Karpas-422 (cell line): ENCODE data around the gene GALNS. TPM values are rescaled to one million over a fixed set of nuclear protein-coding genes. Genes with fewer than 3 reads are reported as not detected.
"Not testable (repeated sequence)": the region's sequence is repeated elsewhere in the genome, so short reads cannot be mapped to it uniquely, and the experiment has no call there.

Experiments used
- DNase-seq: peaks from one replicate; pipeline ENCODE4 v3.0.0-alpha.2; 2015
- H2AFZ ChIP-seq: fragments of 200-600 bp; sonication (generic); 2 replicates; pipeline ENCODE4 v1.6.1; 2014; ENCODE audit warnings: antibody characterized with exemption, low read length, mixed read lengths
- H3K27ac ChIP-seq: fragments of 200-600 bp; sonication (generic); 2 replicates; pipeline ENCODE4 v1.5.1; 2014; ENCODE audit warnings: mild to moderate bottlenecking, low read length, moderate library complexity
- H3K27me3 ChIP-seq: fragments of 200-600 bp; sonication (generic); 2 replicates; pipeline ENCODE4 v1.6.1; 2014; ENCODE audit warnings: low read length, mixed read lengths
- H3K36me3 ChIP-seq: fragments of 200-600 bp; sonication (generic); 2 replicates; pipeline ENCODE4 v1.6.1; 2014; ENCODE audit warnings: low read length, mixed read lengths; ENCODE audit not compliant: insufficient read depth
- H3K4me1 ChIP-seq: fragments of 200-600 bp; sonication (generic); 2 replicates; pipeline ENCODE4 v1.6.1; 2014; ENCODE audit warnings: mild to moderate bottlenecking, low read length, mixed read lengths
- H3K4me2 ChIP-seq: fragments of 200-600 bp; sonication (generic); 2 replicates; pipeline ENCODE4 v1.6.1; 2014; ENCODE audit warnings: low read length, low read depth, mild to moderate bottlenecking; ENCODE audit not compliant: poor library complexity, severe bottlenecking
- H3K4me3 ChIP-seq: fragments of 200-600 bp; sonication (generic); 2 replicates; pipeline ENCODE4 v1.5.1; 2014; ENCODE audit warnings: mild to moderate bottlenecking, antibody characterized with exemption, low read length, mixed read lengths
- H3K79me2 ChIP-seq: fragments of 200-600 bp; sonication (generic); 2 replicates; pipeline ENCODE4 v1.6.1; 2014; ENCODE audit warnings: mild to moderate bottlenecking, low read length, mixed read lengths
- H3K9ac ChIP-seq: fragments of 200-600 bp; sonication (generic); 2 replicates; pipeline ENCODE4 v1.6.0; 2014; ENCODE audit warnings: low read length
- H3K9me2 ChIP-seq: fragments of 200-600 bp; sonication (generic), shearing (Covaris generic); replicated peaks from 2 replicates; pipeline ENCODE4 v1.6.0; 2014; ENCODE audit warnings: mild to moderate bottlenecking, low read length, moderate library complexity; ENCODE audit not compliant: insufficient read depth
- H3K9me3 ChIP-seq: fragments of 300-700, 200-600 bp; sonication (generic); 2 replicates; pipeline ENCODE4 v1.6.1; 2014; ENCODE audit warnings: low read length, mixed read lengths
- H4K20me1 ChIP-seq: fragments of 200-600 bp; sonication (generic); 2 replicates; pipeline ENCODE4 v1.6.1; 2014; ENCODE audit warnings: mild to moderate bottlenecking, antibody characterized with exemption, low read length, low read depth; ENCODE audit not compliant: insufficient read depth
- total RNA-seq: library from RNA; depleted of rRNA; stranded (reverse); fragments of >200 nt; shearing (Covaris generic); gene quantifications from 2 replicates; pipeline ENCODE4 v1.2.3, GENCODE V29; 2014; ENCODE audit warnings: low replicate concordance

GALNS gene
- total RNA-seq, 1 experiment from 2014 or later = 26.8 TPM

DNA sequence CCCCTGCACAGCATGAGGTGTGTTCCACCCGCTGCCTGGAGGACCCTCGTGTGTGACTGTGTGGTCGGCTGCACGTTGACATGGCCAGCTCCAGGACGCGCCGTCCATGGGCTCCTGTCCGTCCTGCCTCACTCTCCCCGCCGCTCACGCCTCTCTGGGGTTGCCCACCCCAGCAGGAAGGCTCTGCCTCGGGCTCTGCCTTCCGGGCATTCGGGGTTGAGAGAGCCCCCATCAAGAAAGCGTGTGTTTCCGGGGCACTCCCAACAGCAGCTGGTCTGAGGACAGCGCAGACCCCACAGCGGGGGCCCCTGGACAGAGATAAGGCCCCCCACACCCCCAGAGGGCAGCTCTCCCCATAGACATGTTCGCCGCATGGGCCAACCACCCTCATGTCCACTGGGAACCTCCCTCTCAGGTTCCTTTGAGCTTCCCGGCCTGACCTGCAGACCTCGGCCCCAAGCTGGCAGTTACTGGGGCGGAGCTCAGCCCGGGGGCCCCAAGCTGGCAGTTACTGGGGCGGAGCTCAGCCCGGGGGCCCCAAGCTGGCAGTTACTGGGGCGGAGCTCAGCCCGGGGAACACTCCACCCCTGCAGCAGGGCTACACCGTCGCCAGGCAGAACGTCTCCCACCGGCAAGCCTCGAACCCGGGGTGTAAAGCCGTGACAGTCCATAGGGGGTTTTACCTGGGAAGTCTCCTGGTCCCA is 63.3 kb downstream of the GALNS start:
- Histone ChIP-seq H3K27me3 (no peaks in the 10 kb centered on the region), H2AFZ (no peak overlapping the region), H3K36me3 (no peaks in the 10 kb centered on the region), H3K9me2 (no peaks in the 10 kb centered on the region), H4K20me1 (no peaks in the 10 kb centered on the region), H3K4me2 (no peak overlapping the region), H3K4me1 (no peaks in the 10 kb centered on the region), H3K27ac (no peak overlapping the region), H3K9ac (no peak overlapping the region), H3K4me3 (no peak overlapping the region), H3K79me2 (no peaks in the 10 kb centered on the region), H3K9me3 (no peaks in the 10 kb centered on the region)
- no peak for DNase-seq

DNA sequence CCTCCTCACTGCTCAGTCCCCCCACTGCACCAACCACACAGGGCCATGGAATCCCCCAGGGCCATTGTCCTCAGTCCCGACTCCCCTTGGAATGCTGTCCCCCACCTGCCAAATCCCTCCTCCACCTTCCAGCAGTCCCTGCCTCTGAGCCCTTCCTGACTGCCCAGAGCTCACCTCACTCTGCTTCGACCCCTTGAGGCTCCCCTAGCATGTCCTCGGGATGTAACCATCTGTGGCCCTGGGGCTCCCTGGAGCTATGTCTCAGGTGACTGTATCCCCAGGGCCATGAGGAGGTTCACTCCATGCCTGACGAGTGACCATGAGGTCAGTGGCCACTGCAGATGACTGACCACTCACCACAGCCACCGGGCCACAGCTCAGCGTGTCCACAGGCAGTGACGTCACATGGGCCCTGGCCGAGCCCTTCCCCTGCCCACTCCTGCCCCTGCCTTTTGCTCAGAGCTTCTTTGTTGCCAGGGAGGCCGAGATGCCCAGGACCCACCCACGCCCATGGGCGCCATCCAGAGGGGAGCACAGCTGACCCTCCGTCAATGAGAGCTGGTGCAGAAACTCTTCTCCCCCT is 64.0 kb downstream of the GALNS start:
- DNase-seq = no peak
- Histone ChIP-seq H3K36me3 (no peaks in the 10 kb centered on the region), H4K20me1 (no peaks in the 10 kb centered on the region), H3K79me2 (no peaks in the 10 kb centered on the region), H3K27me3 (no peaks in the 10 kb centered on the region), H3K4me1 (no peaks in the 10 kb centered on the region), H3K4me2 (no peak overlapping the region), H3K9me2 (no peaks in the 10 kb centered on the region), H3K9me3 (no peaks in the 10 kb centered on the region), H2AFZ (no peak overlapping the region), H3K9ac (no peak overlapping the region), H3K27ac (no peak overlapping the region), H3K4me3 (no peak overlapping the region)

- no peak overlapping the region for H2AFZ ChIP-seq
- no peaks in the 10 kb centered on the region for H3K27me3 ChIP-seq
- no peaks in the 10 kb centered on the region for H3K9me3 ChIP-seq
- no peaks in the 10 kb centered on the region for H3K36me3 ChIP-seq
- no peak overlapping the region for H3K9ac ChIP-seq
- H3K79me2 ChIP-seq = no peaks in the 10 kb centered on the region
- no peak overlapping the region for H3K27ac ChIP-seq
- H3K4me2 ChIP-seq = no peak overlapping the region
- H4K20me1 ChIP-seq = no peaks in the 10 kb centered on the region
- no peaks in the 10 kb centered on the region for H3K9me2 ChIP-seq
- H3K4me3 ChIP-seq = no peak overlapping the region
- no peaks in the 10 kb centered on the region for H3K4me1 ChIP-seq
- no peak for DNase-seq
These were observed 64.6 kb downstream of the GALNS start for GRCh38 chr16:88792078-88792550.

- no peak for DNase-seq
- no peak overlapping the region for H3K4me2 ChIP-seq
- no peaks in the 10 kb centered on the region for H3K27me3 ChIP-seq
- no peaks in the 10 kb centered on the region for H3K4me1 ChIP-seq
- H4K20me1 ChIP-seq = no peaks in the 10 kb centered on the region
- H2AFZ ChIP-seq = no peak overlapping the region
- no peak overlapping the region for H3K27ac ChIP-seq
- no peak overlapping the region for H3K9ac ChIP-seq
- no peaks in the 10 kb centered on the region for H3K36me3 ChIP-seq
- no peaks in the 10 kb centered on the region for H3K9me2 ChIP-seq
- no peak overlapping the region for H3K4me3 ChIP-seq
- no peaks in the 10 kb centered on the region for H3K9me3 ChIP-seq
- H3K79me2 ChIP-seq = no peaks in the 10 kb centered on the region
These were observed 66.2 kb downstream of the GALNS start for GRCh38 chr16:88790312-88791211.

- H4K20me1 ChIP-seq = no peaks in the 10 kb centered on the region
- H3K9me3 ChIP-seq = no peaks in the 10 kb centered on the region
- H3K27ac ChIP-seq = no peak overlapping the region
- H3K79me2 ChIP-seq = no peaks in the 10 kb centered on the region
- H3K4me2 ChIP-seq = no peak overlapping the region
- H3K4me3 ChIP-seq = no peak overlapping the region
- no peaks in the 10 kb centered on the region for H3K9me2 ChIP-seq
- no peak for DNase-seq
- H3K4me1 ChIP-seq = peaks cover 3% of the 10 kb centered on the region
- H3K27me3 ChIP-seq = no peaks in the 10 kb centered on the region
- no peak overlapping the region for H3K9ac ChIP-seq
- no peaks in the 10 kb centered on the region for H3K36me3 ChIP-seq
- no peak overlapping the region for H2AFZ ChIP-seq
These were observed 67.2 kb downstream of the GALNS start for GRCh38 chr16:88789594-88789993.

GRCh38 chr16:88788749-88789148 is 68.0 kb downstream of the GALNS start:
- not testable (repeated sequence) for H2AFZ ChIP-seq, H3K79me2 ChIP-seq, H4K20me1 ChIP-seq, H3K9ac ChIP-seq, DNase-seq, H3K36me3 ChIP-seq, H3K9me2 ChIP-seq, H3K4me2 ChIP-seq, H3K27me3 ChIP-seq, H3K27ac ChIP-seq, H3K4me1 ChIP-seq, H3K9me3 ChIP-seq, H3K4me3 ChIP-seq

DNA sequence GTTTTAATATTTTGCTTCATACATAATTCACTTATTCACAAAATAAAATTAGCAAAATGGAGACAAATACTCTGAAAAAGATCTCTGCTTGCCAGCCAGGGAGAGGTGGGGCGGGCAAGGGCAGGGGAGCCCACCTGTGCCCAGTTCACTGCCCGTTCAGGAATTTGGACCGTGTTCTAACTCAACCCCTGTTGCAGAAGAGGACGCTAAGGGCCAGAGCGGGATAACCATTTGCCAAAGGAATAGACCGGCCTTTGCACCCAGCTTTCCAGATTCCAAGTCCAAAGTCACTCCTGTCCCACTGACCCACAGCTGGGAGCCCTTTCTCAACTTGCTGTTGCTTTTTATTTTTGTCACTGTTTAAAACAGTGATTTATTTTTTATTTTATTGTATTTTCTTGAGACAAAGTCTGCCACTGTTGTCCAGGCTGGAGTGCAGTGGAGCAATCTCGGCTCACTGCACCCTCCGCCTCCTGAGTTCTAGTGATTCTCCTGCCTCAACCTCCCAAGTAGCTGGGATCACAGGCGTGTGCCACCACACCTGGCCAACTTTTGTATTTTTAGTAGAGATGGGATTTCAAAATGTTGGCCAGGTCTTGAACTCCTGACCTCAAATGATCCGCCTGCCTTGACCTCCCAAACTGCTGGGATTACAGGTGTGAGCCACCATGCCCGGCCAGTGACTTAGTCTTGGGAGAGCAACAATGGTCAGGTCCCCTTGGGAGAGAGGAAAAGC is 69.0 kb downstream of the GALNS start:
- no peaks in the 10 kb centered on the region for H3K79me2 ChIP-seq
- no peaks in the 10 kb centered on the region for H3K9me2 ChIP-seq
- peaks cover 3% of the 10 kb centered on the region for H3K4me1 ChIP-seq
- H3K36me3 ChIP-seq = no peaks in the 10 kb centered on the region
- H3K4me2 ChIP-seq = no peak overlapping the region
- H3K9ac ChIP-seq = no peak overlapping the region
- H2AFZ ChIP-seq = no peak overlapping the region
- H3K4me3 ChIP-seq = no peak overlapping the region
- no peaks in the 10 kb centered on the region for H3K9me3 ChIP-seq
- no peak for DNase-seq
- H3K27ac ChIP-seq = no peak overlapping the region
- no peaks in the 10 kb centered on the region for H3K27me3 ChIP-seq
- H4K20me1 ChIP-seq = no peaks in the 10 kb centered on the region
